GM19035 (cell line): ENCODE data around the gene PFKL.

Source experiments
- ATAC-seq: cut with Tn5 transposase; IDR thresholded peaks from one replicate; pipeline ENCODE4 v1.9.1; 2021; ENCODE audit not compliant: unreplicated experiment

Gene PFKL

DNA sequence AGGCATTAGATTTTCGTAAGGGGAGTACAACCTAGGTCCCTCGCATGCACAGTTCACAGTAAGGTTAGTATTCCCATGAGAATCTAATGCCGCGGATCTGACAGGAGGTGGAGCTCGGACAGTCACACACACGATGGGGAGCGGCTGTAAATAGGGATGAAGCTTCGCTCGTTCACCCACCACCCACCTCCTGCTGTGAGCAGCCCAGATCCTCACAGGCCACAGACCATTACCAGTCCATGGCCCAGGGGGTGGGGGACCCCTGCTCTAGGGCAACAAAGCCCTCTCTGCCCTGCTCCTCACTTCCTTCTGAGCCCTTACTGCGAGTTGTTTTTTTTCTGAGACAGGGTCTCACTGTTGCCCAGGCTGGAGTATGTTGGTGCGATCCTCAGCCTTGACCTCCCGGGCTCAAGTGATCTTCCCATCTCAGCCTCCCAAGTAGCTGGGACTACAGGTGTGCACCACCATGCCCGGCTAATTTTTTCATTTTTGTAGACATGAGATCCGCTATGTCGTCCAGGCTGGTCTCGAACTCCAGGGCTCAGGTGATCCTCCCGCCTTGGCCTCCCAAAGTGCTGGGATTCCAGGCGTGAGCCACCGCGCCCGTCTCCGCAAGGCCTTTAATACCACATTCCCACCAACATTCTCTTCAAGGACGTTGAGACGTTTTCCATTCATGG, 74.9 kb downstream of the PFKL start:
- no peak for ATAC-seq

DNA sequence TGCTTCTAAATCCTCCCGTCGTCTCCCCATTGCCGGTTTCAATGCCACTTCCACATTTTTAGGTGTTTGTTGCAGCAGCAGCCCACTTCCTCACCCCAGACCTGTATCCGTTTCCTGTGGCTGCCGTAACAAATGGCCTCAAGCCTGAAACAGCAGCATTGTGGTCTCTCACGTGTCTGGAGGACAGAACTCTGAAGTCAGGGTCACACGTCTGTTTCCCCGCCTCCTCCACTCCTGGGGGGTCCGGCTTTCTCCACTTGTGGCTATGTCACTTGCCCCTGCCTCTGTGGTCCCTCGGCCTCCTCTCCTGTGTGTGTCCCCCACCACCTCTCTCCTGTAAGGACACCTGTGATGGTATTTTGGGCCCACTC, 75.4 kb downstream of the PFKL start:
- no peak for ATAC-seq

DNA sequence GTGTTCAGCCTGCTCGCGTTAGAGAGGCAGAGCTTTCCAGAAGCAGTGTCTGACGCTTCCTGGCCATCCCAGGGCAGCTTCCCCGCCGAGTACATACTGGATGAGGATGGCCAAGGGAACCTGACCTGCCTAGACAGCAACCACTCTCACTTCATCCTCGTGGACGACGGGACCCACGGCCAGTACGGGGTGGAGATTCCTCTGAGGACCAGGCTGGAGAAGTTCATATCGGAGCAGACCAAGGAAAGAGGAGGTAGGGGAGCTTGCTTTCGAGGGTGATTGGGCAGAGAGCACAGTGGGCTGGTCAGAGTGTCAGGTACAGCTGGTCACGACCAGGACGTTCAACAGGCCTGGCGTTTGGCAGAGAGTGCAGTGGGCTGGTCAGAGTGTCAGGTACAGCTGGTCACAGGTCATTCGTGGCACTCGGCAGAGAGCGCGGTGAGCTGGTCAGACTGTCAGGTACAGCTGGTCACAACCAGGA, 75.9 kb downstream of the PFKL start:
- no peak for ATAC-seq

- ATAC-seq = no peak
These were observed 76.8 kb downstream of the PFKL start for GRCh38 chr21:44376606-44377005.
